Breast epithelium (tissue), 4 donors: ENCODE data around the gene ALG8. TPM values are rescaled to one million over a fixed set of nuclear protein-coding genes. Genes with fewer than 3 reads are reported as not detected.

Experiments
- DNase-seq, 2 donors: peaks; one replicate each; pipeline ENCODE4 v3.0.0-alpha.2; 2019; ENCODE audit warnings: low spot score in 2 of 2
- H3K27ac ChIP-seq, 2 donors: fragments of 200-600 bp; sonication (generic) in 1 of 2; one replicate each; pipeline ENCODE4 v1.5.1; 2016 to 2019; ENCODE audit warnings: mild to moderate bottlenecking in 1 of 2
- H3K27me3 ChIP-seq, 2 donors: fragments of 200-600 bp; sonication (generic) in 1 of 2; one replicate each; pipeline versions ENCODE4 v1.5.1 to v1.6.0; 2017 to 2019; ENCODE audit warnings: control low read depth in 1 of 2, mild to moderate bottlenecking in 1 of 2
- H3K36me3 ChIP-seq: fragments of 200-600 bp; one replicate; pipeline ENCODE4 v1.5.1; 2019
- H3K4me1 ChIP-seq, 2 donors: fragments of 200-600 bp; sonication (generic); one replicate each; pipeline ENCODE4 v1.5.1; 2016 to 2019; ENCODE audit warnings: control low read depth in 1 of 2
- H3K4me3 ChIP-seq, 3 donors: fragments of 200-600 bp; sonication (generic); 1 replicate in 2 of 3; 2 replicates in 1 of 3; pipeline ENCODE4 v1.5.1; 2016 to 2019; ENCODE audit warnings: mild to moderate bottlenecking in 3 of 3, moderate library complexity in 2 of 3
- H3K9me3 ChIP-seq, 2 donors: fragments of 200-600 bp; sonication (generic) in 1 of 2; one replicate each; pipeline ENCODE4 v1.5.1; 2016 to 2019; ENCODE audit warnings: control low read depth in 1 of 2
- POLR2A ChIP-seq: fragments of 450-650 bp; IDR thresholded peaks from one replicate; pipeline ENCODE4 v1.6.1; 2016; ENCODE audit warnings: antibody characterized with exemption, mild to moderate bottlenecking, moderate library complexity
- POLR2AphosphoS5 ChIP-seq, 3 donors: sonication (generic); formaldehyde crosslinking; IDR thresholded peaks; one replicate each; pipeline ENCODE4 v1.6.1; 2017; ENCODE audit warnings: antibody characterized with exemption in 3 of 3
- intact Hi-C: fragments of 100-400 bp; cut with DNase I; formaldehyde crosslinking; loops from one replicate; pipeline ENCODE4 v1.15.1; 2023; ENCODE audit warnings: low total_unique reads
- total RNA-seq, 3 donors: library from RNA; depleted of rRNA; stranded (reverse); fragments of >200 nt; gene quantifications; one replicate each; pipeline ENCODE4 v1.1.0, GENCODE V29; 2016
- TF ChIP-seq, protein P1 (sequence below), 3 donors: fragments of 450-650 bp; IDR thresholded peaks; one replicate each; pipeline ENCODE4 v1.5.1; 2016 to 2017; ENCODE audit warnings: antibody characterized with exemption in 3 of 3, mild to moderate bottlenecking in 3 of 3, moderate library complexity in 3 of 3

Gene ALG8
- total RNA-seq, 3 donors from 2014 or later = 25.9 to 46.8 (median 36.7) TPM

DNA sequence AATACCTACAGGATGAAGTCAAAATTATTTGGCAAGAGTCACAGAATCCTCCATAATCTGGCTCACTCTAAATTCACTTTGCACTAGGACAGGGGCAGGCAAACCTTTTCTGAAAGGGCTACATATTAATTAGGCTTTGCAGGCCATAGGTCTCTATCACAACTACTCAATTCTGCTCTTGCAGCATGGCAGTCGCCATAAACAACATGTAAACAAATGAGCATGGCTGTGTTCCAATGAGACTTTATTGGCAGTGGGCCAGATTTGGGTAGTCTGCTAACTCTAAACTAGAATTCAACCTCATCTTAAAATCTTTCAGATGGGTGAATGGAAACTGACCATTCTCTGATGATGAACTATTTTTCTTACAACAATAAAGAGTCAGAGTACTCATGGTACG is 70.0 kb downstream of the ALG8 start:
- Histone ChIP-seq H3K36me3 (no peaks in the 10 kb centered on the region), H3K9me3 (no peaks in the 10 kb centered on the region), H3K4me1 (no peaks in the 10 kb centered on the region), H3K4me3 (no peak overlapping the region), H3K27me3 (no peaks in the 10 kb centered on the region), H3K27ac (peak overlapping the region in 1 of 2 donors; percentile 9)
- no peak for DNase-seq
- TF ChIP-seq, protein P1, sequence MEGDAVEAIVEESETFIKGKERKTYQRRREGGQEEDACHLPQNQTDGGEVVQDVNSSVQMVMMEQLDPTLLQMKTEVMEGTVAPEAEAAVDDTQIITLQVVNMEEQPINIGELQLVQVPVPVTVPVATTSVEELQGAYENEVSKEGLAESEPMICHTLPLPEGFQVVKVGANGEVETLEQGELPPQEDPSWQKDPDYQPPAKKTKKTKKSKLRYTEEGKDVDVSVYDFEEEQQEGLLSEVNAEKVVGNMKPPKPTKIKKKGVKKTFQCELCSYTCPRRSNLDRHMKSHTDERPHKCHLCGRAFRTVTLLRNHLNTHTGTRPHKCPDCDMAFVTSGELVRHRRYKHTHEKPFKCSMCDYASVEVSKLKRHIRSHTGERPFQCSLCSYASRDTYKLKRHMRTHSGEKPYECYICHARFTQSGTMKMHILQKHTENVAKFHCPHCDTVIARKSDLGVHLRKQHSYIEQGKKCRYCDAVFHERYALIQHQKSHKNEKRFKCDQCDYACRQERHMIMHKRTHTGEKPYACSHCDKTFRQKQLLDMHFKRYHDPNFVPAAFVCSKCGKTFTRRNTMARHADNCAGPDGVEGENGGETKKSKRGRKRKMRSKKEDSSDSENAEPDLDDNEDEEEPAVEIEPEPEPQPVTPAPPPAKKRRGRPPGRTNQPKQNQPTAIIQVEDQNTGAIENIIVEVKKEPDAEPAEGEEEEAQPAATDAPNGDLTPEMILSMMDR (IDR thresholded peaks at IDR 0.05) = no peak
- TF ChIP-seq POLR2A (no peak), POLR2AphosphoS5 (IDR thresholded peaks at IDR 0.05) (no peak)
- intact Hi-C loops = no loop called here

DNA sequence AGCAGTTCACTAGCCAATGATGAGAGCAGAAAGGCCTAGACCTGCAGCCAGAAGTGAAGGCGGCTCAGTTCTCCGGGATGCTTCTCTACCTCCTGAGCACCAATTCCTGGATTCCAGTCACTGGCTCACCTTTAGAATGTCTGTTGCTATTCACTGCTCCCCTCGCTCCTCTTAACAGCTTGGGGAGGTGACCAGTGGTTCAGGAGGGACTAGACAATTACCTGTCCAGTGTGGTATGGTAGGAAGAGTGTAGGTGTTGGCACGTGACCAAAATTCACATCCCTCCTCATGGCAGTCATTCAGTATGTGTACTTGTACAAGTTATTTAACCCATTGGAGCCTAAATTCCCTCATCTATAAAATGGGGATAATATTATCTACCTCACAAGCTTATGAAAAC is 71.7 kb downstream of the ALG8 start:
- no peaks in the 10 kb centered on the region for H3K9me3 ChIP-seq
- H3K27me3 ChIP-seq = no peaks in the 10 kb centered on the region
- TF ChIP-seq, protein P1 (IDR thresholded peaks at IDR 0.05) = no peak
- TF ChIP-seq POLR2A (no peak), POLR2AphosphoS5 (IDR thresholded peaks at IDR 0.05) (no peak)
- intact Hi-C loops = no loop called here
- H3K36me3 ChIP-seq = no peaks in the 10 kb centered on the region
- no peak for DNase-seq
- H3K4me3 ChIP-seq = no peak overlapping the region
- H3K4me1 ChIP-seq = no peaks in the 10 kb centered on the region
- no peak overlapping the region for H3K27ac ChIP-seq

DNA sequence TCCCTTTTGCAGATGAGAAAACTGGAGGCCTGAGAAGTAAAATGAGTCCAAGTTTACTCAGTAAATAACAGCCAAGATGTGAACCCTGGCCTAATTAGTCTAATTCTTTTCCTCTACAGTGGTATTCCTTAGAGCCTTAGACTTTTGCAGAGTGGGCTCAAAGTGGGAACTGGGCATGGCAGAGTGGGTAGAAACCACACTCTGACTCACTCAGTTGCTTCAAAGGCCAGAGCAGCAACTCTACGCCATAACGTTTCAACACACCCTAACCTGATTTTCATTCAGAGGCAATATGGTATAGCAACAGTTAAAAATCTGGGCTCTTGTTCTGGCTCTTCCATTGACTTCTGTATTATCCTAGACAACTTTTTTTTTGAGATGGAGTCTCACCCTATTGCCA is 73.0 kb downstream of the ALG8 start:
- H3K9me3 ChIP-seq = no peaks in the 10 kb centered on the region
- peaks cover 0 to 1% of the 10 kb centered on the region in 2 donors for H3K4me1 ChIP-seq
- H3K27me3 ChIP-seq = no peaks in the 10 kb centered on the region
- H3K4me3 ChIP-seq = no peak overlapping the region
- TF ChIP-seq, protein P1 (IDR thresholded peaks at IDR 0.05) = no peak
- TF ChIP-seq POLR2AphosphoS5 (IDR thresholded peaks at IDR 0.05) (no peak), POLR2A (no peak)
- intact Hi-C loops = no loop called here
- no peaks in the 10 kb centered on the region for H3K36me3 ChIP-seq
- no peak for DNase-seq
- no peak overlapping the region for H3K27ac ChIP-seq

DNA sequence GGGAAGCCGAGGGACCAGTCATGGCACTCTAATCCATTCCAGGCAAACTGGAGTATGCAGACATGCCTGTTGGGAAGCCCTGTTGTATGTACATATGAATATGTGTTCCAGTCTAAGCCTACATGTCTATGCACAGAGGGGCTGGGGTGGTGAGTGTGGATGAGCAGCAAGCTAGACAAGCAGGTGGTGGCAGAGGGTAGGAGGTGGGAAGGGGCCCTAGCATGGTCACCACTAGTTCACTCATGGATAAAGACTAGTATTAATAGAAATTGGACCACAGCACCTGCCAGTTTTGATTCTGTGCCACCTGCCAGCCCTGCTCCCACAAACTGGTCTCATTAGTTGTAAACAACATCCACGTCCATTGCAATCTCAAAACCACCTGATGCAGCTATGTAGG is 74.2 kb downstream of the ALG8 start:
- intact Hi-C loops = no loop called here
- no peak for TF ChIP-seq POLR2A
- TF ChIP-seq, protein P1 (IDR thresholded peaks at IDR 0.05) = no peak
- TF ChIP-seq POLR2AphosphoS5 (IDR thresholded peaks at IDR 0.05) = no peak
- no peaks in the 10 kb centered on the region for H3K36me3 ChIP-seq
- no peak for DNase-seq
- no peaks in the 10 kb centered on the region for H3K27me3 ChIP-seq
- peaks cover 0 to 12% of the 10 kb centered on the region in 2 donors for H3K4me1 ChIP-seq
- no peak overlapping the region for H3K27ac ChIP-seq
- H3K4me3 ChIP-seq = no peak overlapping the region
- no peaks in the 10 kb centered on the region for H3K9me3 ChIP-seq

DNA sequence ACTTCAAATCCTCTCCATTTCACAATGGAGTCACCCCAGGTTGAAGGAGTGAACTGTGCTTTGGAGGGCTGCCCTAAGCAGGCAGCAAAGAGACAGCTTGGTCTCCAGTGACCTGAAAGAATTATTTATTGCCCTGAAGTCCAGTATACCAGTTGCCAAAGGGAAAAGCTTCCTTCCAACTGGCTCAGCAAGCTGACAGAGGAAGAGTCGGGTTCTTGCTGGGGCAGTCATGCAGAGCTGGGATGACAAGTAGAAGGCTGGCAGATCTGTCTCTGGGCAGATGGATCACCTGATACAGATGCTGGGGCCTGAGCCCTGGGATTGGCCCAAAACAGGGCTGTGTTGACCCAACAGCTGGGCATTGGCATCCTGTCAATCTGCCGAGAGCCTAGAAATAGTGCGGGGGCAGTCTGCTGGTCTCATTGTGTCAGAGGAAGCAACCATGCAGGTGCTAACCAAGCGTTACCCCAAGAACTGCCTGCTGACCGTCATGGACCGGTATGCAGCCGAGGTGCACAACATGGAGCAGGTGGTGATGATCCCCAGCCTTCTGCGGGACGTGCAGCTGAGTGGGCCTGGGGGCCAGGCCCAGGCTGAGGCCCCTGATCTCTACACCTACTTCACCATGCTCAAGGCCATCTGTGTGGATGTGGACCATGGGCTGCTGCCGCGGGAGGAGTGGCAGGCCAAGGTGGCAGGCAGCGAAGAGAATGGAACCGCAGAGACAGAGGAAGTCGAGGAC is 75.8 kb downstream of the ALG8 start, which contains the start of gene THRSP:
Gene THRSP (plus strand): TSS at position 422 of the 742 bp plus-strand sequence. CDS start 21 bp downstream, at position 443.
- Histone ChIP-seq H3K4me1 (peaks cover 0 to 12% of the 10 kb centered on the region in 2 donors), H3K4me3 (peak within 1 kb of the TSS in 1 of 3 donors; percentile 12), H3K27me3 (no peaks in the 10 kb centered on the region), H3K9me3 (no peaks in the 10 kb centered on the region), H3K36me3 (no peaks in the 10 kb centered on the region), H3K27ac (peak within 1 kb of the TSS; percentile 43 to 76)
- TF ChIP-seq, protein P1 (IDR thresholded peaks at IDR 0.05) = no peak
- TF ChIP-seq POLR2AphosphoS5 (IDR thresholded peaks at IDR 0.05) = no peak
- TF ChIP-seq POLR2A = no peak
- intact Hi-C loops = no loop called here
- DNase-seq = no peak
